IPS-18c (cell line): ENCODE results near the gene TRIM8.

Experiments
- H3K4me3 ChIP-seq: 2 replicates; pipeline ENCODE4 v1.7.0; 2013; ENCODE audit warnings: low read depth, mild to moderate bottlenecking, low read length, moderate library complexity; ENCODE audit not compliant: insufficient read depth
- H3K9me3 ChIP-seq: one replicate; pipeline ENCODE4 v1.6.1; 2013; ENCODE audit warnings: mild to moderate bottlenecking, low read length, moderate library complexity; ENCODE audit not compliant: control insufficient read depth, insufficient read depth

Gene TRIM8

GRCh38 chr10:102612964-102613275 is 31.4 kb upstream of the TRIM8 start:
- Histone ChIP-seq H3K9me3 (no peaks in the 10 kb centered on the region), H3K4me3 (no peak overlapping the region)

GRCh38 chr10:102613286-102613685 is 31.0 kb upstream of the TRIM8 start:
- H3K4me3 ChIP-seq: no peak overlapping the region
- no peaks in the 10 kb centered on the region for H3K9me3 ChIP-seq

GRCh38 chr10:102613785-102614184 is 30.5 kb upstream of the TRIM8 start:
- no peaks in the 10 kb centered on the region for H3K9me3 ChIP-seq
- H3K4me3 ChIP-seq: no peak overlapping the region

GRCh38 chr10:102614888-102615287 is 29.4 kb upstream of the TRIM8 start:
- Histone ChIP-seq H3K4me3 (no peak overlapping the region), H3K9me3 (no peaks in the 10 kb centered on the region)

GRCh38 chr10:102615361-102615760 is 28.9 kb upstream of the TRIM8 start:
- no peaks in the 10 kb centered on the region for H3K9me3 ChIP-seq

GRCh38 chr10:102616066-102616770 is 28.1 kb upstream of the TRIM8 start:
- H3K4me3 ChIP-seq: no peak overlapping the region
- H3K9me3 ChIP-seq: no peaks in the 10 kb centered on the region

More at GRCh38 chr10:102615361-102615760, 28.9 kb upstream of the TRIM8 start:
- no peak overlapping the region for H3K4me3 ChIP-seq

GRCh38 chr10:102617041-102617440 is 27.2 kb upstream of the TRIM8 start:
- Histone ChIP-seq H3K4me3 (no peak overlapping the region), H3K9me3 (no peaks in the 10 kb centered on the region)

- no peak overlapping the region for H3K4me3 ChIP-seq
- no peaks in the 10 kb centered on the region for H3K9me3 ChIP-seq
These were observed 26.5 kb upstream of the TRIM8 start for GRCh38 chr10:102617816-102618215.

GRCh38 chr10:102619281-102619981 is 24.8 kb upstream of the TRIM8 start:
- no peak overlapping the region for H3K4me3 ChIP-seq

GRCh38 chr10:102620138-102620590 is 24.1 kb upstream of the TRIM8 start:
- Histone ChIP-seq H3K9me3 (no peaks in the 10 kb centered on the region), H3K4me3 (no peak overlapping the region)

More at GRCh38 chr10:102619281-102619981, 24.8 kb upstream of the TRIM8 start:
- H3K9me3 ChIP-seq: no peaks in the 10 kb centered on the region

GRCh38 chr10:102620591-102621442 is 23.5 kb upstream of the TRIM8 start:
- no peaks in the 10 kb centered on the region for H3K9me3 ChIP-seq
- H3K4me3 ChIP-seq: no peak overlapping the region

- Histone ChIP-seq H3K9me3 (peaks cover 3% of the 10 kb centered on the region), H3K4me3 (no peak overlapping the region)
These were observed 22.6 kb upstream of the TRIM8 start for GRCh38 chr10:102621443-102622325.

GRCh38 chr10:102624094-102624493 is 20.2 kb upstream of the TRIM8 start:
- Histone ChIP-seq H3K9me3 (peaks cover 3% of the 10 kb centered on the region), H3K4me3 (no peak overlapping the region)

GRCh38 chr10:102624751-102625645 is 19.3 kb upstream of the TRIM8 start:
- Histone ChIP-seq H3K9me3 (peaks cover 3% of the 10 kb centered on the region), H3K4me3 (no peak overlapping the region)

- H3K4me3 ChIP-seq: no peak overlapping the region
- H3K9me3 ChIP-seq: peaks cover 3% of the 10 kb centered on the region
These were observed 18.1 kb upstream of the TRIM8 start for GRCh38 chr10:102626026-102626685.
